Keratinocyte (primary cell): ENCODE measurements around the gene GRK4. TPM values are rescaled to one million over a fixed set of nuclear protein-coding genes. Genes with fewer than 3 reads are reported as not detected.

Experiments
- DNase-seq: peaks from one replicate; pipeline ENCODE4 v3.0.0-alpha.2; 2011; ENCODE audit warnings: low read depth, missing footprints, low spot score
- FAIRE-seq: peaks from 2 replicates; lab custom pipeline; 2011; peaks lifted over from hg19 to GRCh38; lab: Jason Lieb, UNC
- H2AFZ ChIP-seq: 2 replicates; pipeline ENCODE4 v1.6.0; 2012; ENCODE audit warnings: low read length, control low read depth, inconsistent platforms; ENCODE audit not compliant: control insufficient read depth
- H3K27ac ChIP-seq: 2 replicates; pipeline ENCODE4 v1.5.1; 2011; ENCODE audit warnings: low read length; ENCODE audit not compliant: control insufficient read depth, insufficient read depth
- H3K27me3 ChIP-seq: 3 replicates; pipeline ENCODE4 v1.6.0; 2011; ENCODE audit warnings: low read length; ENCODE audit not compliant: control insufficient read depth, insufficient read depth; ENCODE audit errors: extremely low read depth
- H3K36me3 ChIP-seq, 2 experiments: 2 replicates in 1 of 2; 3 replicates in 1 of 2; pipeline ENCODE4 v1.5.1; 2011; ENCODE audit warnings: low read length in 2 of 2, mild to moderate bottlenecking in 1 of 2; ENCODE audit not compliant: control insufficient read depth in 2 of 2, insufficient read depth in 2 of 2; ENCODE audit errors: extremely low read depth in 1 of 2
- H3K4me1 ChIP-seq: 3 replicates; pipeline ENCODE4 v1.5.1; 2011; ENCODE audit warnings: low read length; ENCODE audit not compliant: control insufficient read depth, insufficient read depth; ENCODE audit errors: extremely low read depth
- H3K4me2 ChIP-seq: 3 replicates; pipeline ENCODE4 v1.6.0; 2011; ENCODE audit warnings: low read depth, low read length; ENCODE audit not compliant: control insufficient read depth, insufficient read depth; ENCODE audit errors: extremely low read depth
- H3K4me3 ChIP-seq, 3 experiments: fragments of 200-600 bp in 1 of 3; sonication (generic) in 1 of 3; 2 replicates in 2 of 3; 3 replicates in 1 of 3; pipeline ENCODE4 v1.5.1; 2011 to 2016; ENCODE audit warnings: low read length in 3 of 3, mild to moderate bottlenecking in 3 of 3, control low read depth in 2 of 3, inconsistent platforms in 1 of 3, low read depth in 1 of 3, mixed read lengths in 1 of 3, mixed run types in 1 of 3, moderate library complexity in 1 of 3; ENCODE audit not compliant: control insufficient read depth in 2 of 3, insufficient read depth in 2 of 3; ENCODE audit errors: extremely low read depth in 1 of 3
- H3K79me2 ChIP-seq: 2 replicates; pipeline ENCODE4 v1.6.0; 2012; ENCODE audit warnings: low read length; ENCODE audit not compliant: control insufficient read depth, insufficient read depth
- H3K9ac ChIP-seq: 3 replicates; pipeline ENCODE4 v1.6.0; 2011; ENCODE audit warnings: low read length; ENCODE audit not compliant: control insufficient read depth, insufficient read depth; ENCODE audit errors: extremely low read depth
- H3K9me1 ChIP-seq: 3 replicates; pipeline ENCODE4 v1.6.0; 2011; ENCODE audit warnings: low read length; ENCODE audit not compliant: control insufficient read depth, insufficient read depth; ENCODE audit errors: extremely low read depth
- H3K9me3 ChIP-seq: 2 replicates; pipeline ENCODE4 v1.5.1; 2012; ENCODE audit warnings: low read depth, low read length; ENCODE audit not compliant: control insufficient read depth
- H4K20me1 ChIP-seq: 3 replicates; pipeline ENCODE4 v1.6.0; 2011; ENCODE audit warnings: low read length; ENCODE audit not compliant: control insufficient read depth, insufficient read depth; ENCODE audit errors: extremely low read depth
- EZH2 ChIP-seq: IDR thresholded peaks from one replicate; pipeline ENCODE4 v1.6.1; 2012; ENCODE audit warnings: inconsistent platforms, mild to moderate bottlenecking, low read length, moderate library complexity
- dilution Hi-C: fragments of 300-500 bp; cut with MboI; formaldehyde crosslinking; loops from one replicate; pipeline ENCODE4 v1.7.0; 2020; ENCODE audit warnings: low sequenced_read_pairs; ENCODE audit not compliant: extremely low pct_ligation_motif_present
- polyA minus RNA-seq, 3 experiments: library from RNA; depleted of rRNA, polyadenylated mRNA; stranded (reverse); fragments of >200 nt; gene quantifications; 1 replicate in 1 of 3; 2 replicates in 1 of 3; 3 replicates in 1 of 3; pipeline ENCODE4 v1.2.3, GENCODE V29; 2011
- polyA plus RNA-seq, 5 experiments: library from polyadenylated mRNA; depleted of rRNA in 3 of 5; stranded (reverse) in 3 of 5; stranded (forward) in 1 of 5; unstranded in 1 of 5; fragments of >200 nt; gene quantifications; 1 replicate in 1 of 5; 2 replicates in 3 of 5; 3 replicates in 1 of 5; pipeline versions ENCODE4 v1.2.1 to v1.2.3, GENCODE V29; 2011 to 2012; ENCODE audit warnings: missing spikeins in 2 of 5, low read depth in 1 of 5, low replicate concordance in 1 of 5
- TF ChIP-seq, protein P1 (sequence below), 3 experiments: IDR thresholded peaks in 1 of 3; conservative IDR thresholded peaks in 1 of 3; optimal IDR thresholded peaks in 1 of 3; 2 replicates in 2 of 3; 3 replicates in 1 of 3; pipeline versions ENCODE3 to v1.5.1; 2011; ENCODE audit warnings: low read length in 3 of 3, mild to moderate bottlenecking in 3 of 3, moderate library complexity in 2 of 3, control low read depth in 1 of 3, inconsistent platforms in 1 of 3; ENCODE audit not compliant: insufficient read depth in 2 of 3; ENCODE audit errors: extremely low read depth in 1 of 3

Gene GRK4
- polyA plus RNA-seq: 3.8 to 4.8 TPM (median 4.3 TPM) in 3 replicates
- 3.9 TPM for polyA plus RNA-seq (2011; ENCODE audit: low read depth)
- polyA plus RNA-seq (2011; cell fraction: cytosol; rRNA removed): 4.5 and 5.3 TPM in 2 replicates
- polyA plus RNA-seq (2011; cell fraction: nucleus; rRNA removed): 6.7 and 7.2 TPM in 2 replicates
- polyA plus RNA-seq (2012; ENCODE audit: low replicate concordance): 3.2 and 7.4 TPM in 2 replicates
- 1.4 to 4.9 TPM (median 4.2 TPM) in 3 replicates for polyA minus RNA-seq
- 4.2 TPM for polyA minus RNA-seq (2011; cell fraction: cytosol; rRNA and poly(A)+ RNA removed)
- polyA minus RNA-seq (2011; cell fraction: nucleus; rRNA and poly(A)+ RNA removed): 2.1 and 4.0 TPM in 2 replicates

- DNase-seq (peak; percentile 92), FAIRE-seq (no peak)
- dilution Hi-C loops: no loop called here
- no peak for TF ChIP-seq EZH2
- TF ChIP-seq, protein P1, sequence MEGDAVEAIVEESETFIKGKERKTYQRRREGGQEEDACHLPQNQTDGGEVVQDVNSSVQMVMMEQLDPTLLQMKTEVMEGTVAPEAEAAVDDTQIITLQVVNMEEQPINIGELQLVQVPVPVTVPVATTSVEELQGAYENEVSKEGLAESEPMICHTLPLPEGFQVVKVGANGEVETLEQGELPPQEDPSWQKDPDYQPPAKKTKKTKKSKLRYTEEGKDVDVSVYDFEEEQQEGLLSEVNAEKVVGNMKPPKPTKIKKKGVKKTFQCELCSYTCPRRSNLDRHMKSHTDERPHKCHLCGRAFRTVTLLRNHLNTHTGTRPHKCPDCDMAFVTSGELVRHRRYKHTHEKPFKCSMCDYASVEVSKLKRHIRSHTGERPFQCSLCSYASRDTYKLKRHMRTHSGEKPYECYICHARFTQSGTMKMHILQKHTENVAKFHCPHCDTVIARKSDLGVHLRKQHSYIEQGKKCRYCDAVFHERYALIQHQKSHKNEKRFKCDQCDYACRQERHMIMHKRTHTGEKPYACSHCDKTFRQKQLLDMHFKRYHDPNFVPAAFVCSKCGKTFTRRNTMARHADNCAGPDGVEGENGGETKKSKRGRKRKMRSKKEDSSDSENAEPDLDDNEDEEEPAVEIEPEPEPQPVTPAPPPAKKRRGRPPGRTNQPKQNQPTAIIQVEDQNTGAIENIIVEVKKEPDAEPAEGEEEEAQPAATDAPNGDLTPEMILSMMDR (optimal IDR thresholded peaks at IDR 0.05 in 1 of 3, IDR thresholded peaks at IDR 0.05 in 1 of 3, conservative IDR thresholded peaks at IDR 0.05 in 1 of 3; ENCODE audit: extremely low read depth in 1 of 3, insufficient read depth in 2 of 3, low read length in 3 of 3): peak in 2 of 3 experiments; percentile 35 to 53
- peak within 1 kb of the TSS; percentile 99 for H3K9ac ChIP-seq
- H2AFZ ChIP-seq: peak within 1 kb of the TSS; percentile 83
- H3K4me1 ChIP-seq: peaks cover 14% of the 10 kb centered on the region
- no peaks in the 10 kb centered on the region for H3K9me3 ChIP-seq
- H3K4me2 ChIP-seq: peak within 1 kb of the TSS; percentile 88
- H3K4me3 ChIP-seq: peak within 1 kb of the TSS; percentile 82 to 96 (median 95)
- H3K27me3 ChIP-seq: no peaks in the 10 kb centered on the region
- H3K36me3 ChIP-seq: peaks cover under 1 to 16% of the 10 kb centered on the region in 2 experiments
- peak within 1 kb of the TSS; percentile 94 for H3K27ac ChIP-seq
- no peaks in the 10 kb centered on the region for H3K9me1 ChIP-seq
- peaks cover 14% of the 10 kb centered on the region for H4K20me1 ChIP-seq
- H3K79me2 ChIP-seq: peaks cover 45% of the 10 kb centered on the region
Observed at GRCh38 chr4:2963175-2963965, at the start of gene GRK4, which contains the start of gene NOP14. GRK4 (plus strand) TSS chr4:2963571; CDS start chr4:2964071, 500 bp downstream. NOP14 (minus strand) TSS chr4:2963406; CDS start chr4:2963319, 87 bp downstream.

- Histone ChIP-seq H2AFZ (no peak overlapping the region), H3K27ac (no peak overlapping the region), H3K9me3 (no peaks in the 10 kb centered on the region), H3K79me2 (peaks cover 4% of the 10 kb centered on the region), H3K4me3 (no peak overlapping the region), H3K4me1 (no peaks in the 10 kb centered on the region), H3K9ac (no peak overlapping the region), H3K27me3 (no peaks in the 10 kb centered on the region), H3K9me1 (no peaks in the 10 kb centered on the region), H4K20me1 (no peaks in the 10 kb centered on the region), H3K36me3 (peaks cover 27 to 31% of the 10 kb centered on the region in 2 experiments), H3K4me2 (no peak overlapping the region)
- no peak for FAIRE-seq
- no peak for DNase-seq
- dilution Hi-C loops: no loop called here
- no peak for TF ChIP-seq EZH2
- TF ChIP-seq, protein P1 (optimal IDR thresholded peaks at IDR 0.05 in 1 of 3, IDR thresholded peaks at IDR 0.05 in 1 of 3, conservative IDR thresholded peaks at IDR 0.05 in 1 of 3; ENCODE audit: extremely low read depth in 1 of 3, insufficient read depth in 2 of 3, low read length in 3 of 3): no peak
Observed at GRCh38 chr4:2914256-2915126, 48.9 kb upstream of the GRK4 start.
